ENCODE measurements around the gene SAG. TPM values are rescaled to one million over a fixed set of nuclear protein-coding genes. Genes with fewer than 3 reads are reported as not detected.

The SAG gene
- total RNA-seq, 1 donor = not detected

- no peak for DNase-seq (ENCODE audit: low read depth)
- H3K4me3 ChIP-seq (ENCODE audit: low read depth, low read length) = no peak overlapping the region
- TF ChIP-seq, protein P1, sequence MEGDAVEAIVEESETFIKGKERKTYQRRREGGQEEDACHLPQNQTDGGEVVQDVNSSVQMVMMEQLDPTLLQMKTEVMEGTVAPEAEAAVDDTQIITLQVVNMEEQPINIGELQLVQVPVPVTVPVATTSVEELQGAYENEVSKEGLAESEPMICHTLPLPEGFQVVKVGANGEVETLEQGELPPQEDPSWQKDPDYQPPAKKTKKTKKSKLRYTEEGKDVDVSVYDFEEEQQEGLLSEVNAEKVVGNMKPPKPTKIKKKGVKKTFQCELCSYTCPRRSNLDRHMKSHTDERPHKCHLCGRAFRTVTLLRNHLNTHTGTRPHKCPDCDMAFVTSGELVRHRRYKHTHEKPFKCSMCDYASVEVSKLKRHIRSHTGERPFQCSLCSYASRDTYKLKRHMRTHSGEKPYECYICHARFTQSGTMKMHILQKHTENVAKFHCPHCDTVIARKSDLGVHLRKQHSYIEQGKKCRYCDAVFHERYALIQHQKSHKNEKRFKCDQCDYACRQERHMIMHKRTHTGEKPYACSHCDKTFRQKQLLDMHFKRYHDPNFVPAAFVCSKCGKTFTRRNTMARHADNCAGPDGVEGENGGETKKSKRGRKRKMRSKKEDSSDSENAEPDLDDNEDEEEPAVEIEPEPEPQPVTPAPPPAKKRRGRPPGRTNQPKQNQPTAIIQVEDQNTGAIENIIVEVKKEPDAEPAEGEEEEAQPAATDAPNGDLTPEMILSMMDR (IDR thresholded peaks at IDR 0.05; ENCODE audit: insufficient read depth, low read depth, low read length) = no peak
These were observed 77.3 kb downstream of the SAG start for GRCh38 chr2:233384811-233385488.

DNA sequence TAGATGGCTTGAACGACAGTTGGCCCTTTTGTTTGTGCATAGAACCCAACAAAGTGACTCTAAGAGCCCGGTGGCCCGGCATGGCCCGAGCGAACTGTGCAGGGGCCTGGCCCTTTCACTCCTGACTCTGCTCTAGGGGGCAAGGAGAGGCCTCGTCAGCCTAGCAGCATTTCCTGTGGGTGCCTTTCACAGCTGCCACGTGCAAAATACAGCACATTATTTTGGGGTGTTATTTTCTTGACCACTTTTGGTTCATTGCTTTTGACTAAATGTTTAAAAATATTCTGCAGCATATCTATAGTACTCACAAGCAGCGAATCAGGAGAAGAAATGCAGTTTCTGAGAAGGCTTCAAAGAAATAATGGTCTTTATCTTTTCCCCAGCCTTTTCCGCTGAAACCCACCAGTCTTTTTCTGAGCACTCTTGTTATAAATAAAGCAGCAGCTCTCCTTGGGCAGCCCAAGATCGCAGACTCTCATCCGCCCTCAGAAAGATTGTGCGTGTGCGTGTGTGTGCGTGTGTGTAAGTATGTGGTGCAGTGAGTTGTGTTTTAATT, 78.0 kb downstream of the SAG start:
- no peak overlapping the region for H3K4me3 ChIP-seq (ENCODE audit: low read depth, low read length)
- TF ChIP-seq, protein P1 (IDR thresholded peaks at IDR 0.05; ENCODE audit: insufficient read depth, low read depth, low read length) = no peak
- no peak for DNase-seq (ENCODE audit: low read depth)

DNA sequence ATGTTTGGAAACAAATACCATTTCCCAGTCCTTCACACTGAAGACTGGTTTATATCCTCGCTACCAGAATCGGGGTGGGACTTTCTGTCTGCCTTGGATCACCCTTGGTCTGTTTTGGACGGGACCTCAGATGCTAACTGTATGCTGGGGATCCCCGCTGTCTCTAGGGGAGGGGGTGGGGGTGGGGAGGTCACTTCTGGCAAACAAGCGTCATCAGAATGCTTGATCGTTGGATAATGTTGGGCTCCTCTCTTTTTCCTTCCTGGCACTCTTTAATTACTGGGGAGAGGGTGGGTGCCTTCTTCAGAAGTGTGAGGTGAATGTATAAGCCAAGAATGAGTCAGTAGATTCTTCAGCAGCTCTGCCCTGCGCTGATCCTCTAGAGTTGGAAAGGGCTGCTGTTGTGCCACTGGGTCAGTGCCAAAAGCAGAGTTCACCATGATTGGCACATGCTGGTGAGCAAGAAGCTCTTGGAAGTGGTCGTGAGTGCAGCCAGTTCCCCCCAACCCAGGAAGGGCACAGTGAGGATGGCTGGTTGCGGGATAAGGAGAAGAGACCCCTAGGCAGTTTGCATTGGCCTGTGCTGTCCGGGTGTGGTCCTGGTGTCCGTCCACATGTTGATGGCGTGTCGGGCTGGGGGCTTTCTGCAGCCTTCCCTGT, 78.9 kb downstream of the SAG start:
- DNase-seq (ENCODE audit: low read depth) = peak; percentile 52

DNA sequence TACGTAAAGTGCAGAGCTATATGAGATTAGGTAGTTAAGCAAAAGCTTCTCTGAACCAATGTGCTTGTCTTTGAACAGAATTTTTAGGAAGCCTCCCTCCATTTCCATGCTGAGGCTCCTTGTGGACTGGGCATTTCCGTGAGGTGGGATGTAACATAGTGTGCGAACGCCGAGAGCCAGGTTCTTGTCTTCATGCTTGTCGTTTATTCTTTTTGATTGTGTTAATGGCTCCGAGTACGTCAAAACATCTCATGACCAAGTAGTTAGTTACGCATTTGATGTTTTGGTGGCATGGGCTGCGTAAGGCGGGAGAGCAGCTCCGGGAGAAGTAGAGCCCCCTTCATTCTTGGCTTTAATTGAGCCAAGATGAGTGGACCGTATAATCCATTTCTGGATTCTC, 79.6 kb downstream of the SAG start:
- TF ChIP-seq, protein P1 (IDR thresholded peaks at IDR 0.05; ENCODE audit: insufficient read depth, low read depth, low read length) = no peak
- H3K4me3 ChIP-seq (ENCODE audit: low read depth, low read length) = no peak overlapping the region
- no peak for DNase-seq (ENCODE audit: low read depth)

More for the DNA sequence above, 78.9 kb downstream of the SAG start:
- TF ChIP-seq, protein P1 (IDR thresholded peaks at IDR 0.05; ENCODE audit: insufficient read depth, low read depth, low read length) = no peak
- no peak overlapping the region for H3K4me3 ChIP-seq (ENCODE audit: low read depth, low read length)

- TF ChIP-seq, protein P1 (IDR thresholded peaks at IDR 0.05; ENCODE audit: insufficient read depth, low read depth, low read length) = no peak
- H3K4me3 ChIP-seq (ENCODE audit: low read depth, low read length) = no peak overlapping the region
These were observed 80.3 kb downstream of the SAG start for GRCh38 chr2:233387667-233388528.

DNA sequence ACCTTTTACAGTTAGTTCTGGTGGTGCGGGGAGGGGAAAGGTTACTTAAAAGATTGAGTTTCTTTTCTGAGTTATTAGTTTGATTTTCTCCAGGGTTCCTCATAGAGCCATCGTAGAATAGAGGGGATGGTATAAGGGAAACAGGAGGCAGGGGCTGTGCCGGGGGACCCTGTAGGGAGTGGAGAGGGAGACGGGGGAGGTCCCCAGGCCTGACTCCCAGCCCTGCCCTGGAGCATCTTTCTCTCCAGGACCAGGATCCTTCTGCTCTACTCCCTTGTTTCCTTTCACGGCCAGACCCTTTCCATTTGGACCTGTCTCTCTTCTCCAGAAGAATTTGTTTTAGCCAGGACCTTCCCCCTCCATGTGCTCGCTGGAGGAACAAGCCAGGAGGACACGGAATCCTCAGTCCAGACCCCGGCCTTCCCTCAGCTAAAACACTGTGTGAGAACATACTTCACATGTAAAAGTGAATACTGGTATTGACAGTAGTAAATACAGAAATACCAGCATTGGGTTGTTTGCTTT, 82.0 kb downstream of the SAG start:
- H3K4me3 ChIP-seq (ENCODE audit: low read depth, low read length) = no peak overlapping the region
- no peak for DNase-seq (ENCODE audit: low read depth)
- TF ChIP-seq, protein P1 (IDR thresholded peaks at IDR 0.05; ENCODE audit: insufficient read depth, low read depth, low read length) = no peak

More at GRCh38 chr2:233387667-233388528, 80.3 kb downstream of the SAG start:
- DNase-seq (ENCODE audit: low read depth) = peak; percentile 97
